GM12892 (cell line): ENCODE data around the gene SV2C.

ENCODE experiments used
- POLR2A ChIP-seq: IDR thresholded peaks from 2 replicates; pipeline ENCODE4 v1.6.1; 2011; ENCODE audit warnings: low read depth, low read length, control low read depth
- POLR2AphosphoS5 ChIP-seq: IDR thresholded peaks from 2 replicates; pipeline ENCODE4 v1.6.1; 2011; ENCODE audit warnings: low read depth, low read length, control low read depth
- TAF1 ChIP-seq: IDR thresholded peaks from 2 replicates; pipeline ENCODE4 v1.6.1; 2011; ENCODE audit warnings: low read depth, mild to moderate bottlenecking, control low read depth, low read length, borderline replicate concordance

- no peak for TF ChIP-seq POLR2A
- TF ChIP-seq POLR2AphosphoS5 = no peak
- TF ChIP-seq TAF1 = no peak
These were observed 54.8 kb downstream of the SV2C start for GRCh38 chr5:76137887-76138542.
